Caco-2 (cell line): ENCODE data around the gene SLC2A9. TPM values are rescaled to one million over a fixed set of nuclear protein-coding genes. Genes with fewer than 3 reads are reported as not detected.
A peak's percentile ranks its signal among the peaks of the same experiment; 100 is the strongest.

Experiments used
- BruUV-seq: library from RNA; stranded (reverse); fragments of 400-500 nt; replicated peaks from 2 replicates; lab custom pipeline; 2021; lab: Mats Ljungman, UMichigan
- CTCF ChIA-PET: fragments of 300-600 bp; sonication (Branson Sonifier 250); formaldehyde crosslinking; loops from one replicate; lab custom pipeline; 2022; ENCODE audit warnings: antibody characterized with exemption; lab: Charles Lee
- POLR2A ChIA-PET: fragments of 300-600 bp; sonication (Branson Sonifier 250); formaldehyde crosslinking; loops from one replicate; lab custom pipeline; 2022; ENCODE audit warnings: antibody characterized with exemption; lab: Charles Lee
- DNase-seq, 2 experiments: peaks; one replicate each; pipeline versions ENCODE4 v3.0.0 to v3.0.0-alpha.2; 2020 to 2022
- H3K27me3 ChIP-seq: replicated peaks from 2 replicates; pipeline ENCODE4 v1.6.0; 2011; ENCODE audit warnings: low read length; ENCODE audit not compliant: control insufficient read depth, insufficient read depth
- H3K36me3 ChIP-seq: 2 replicates; pipeline ENCODE4 v1.5.1; 2011; ENCODE audit warnings: low read length; ENCODE audit not compliant: control insufficient read depth, insufficient read depth
- H3K4me1 ChIP-seq: fragments of 250-450 bp; sonication (Bioruptor Pico); 2 replicates; pipeline ENCODE4 v1.5.1; 2020; ENCODE audit warnings: mild to moderate bottlenecking
- H3K4me3 ChIP-seq: 2 replicates; pipeline ENCODE4 v1.5.1; 2011; ENCODE audit warnings: low read depth, mild to moderate bottlenecking, control low read depth, low read length
- H3K9me3 ChIP-seq: fragments of 250-450 bp; sonication (Bioruptor Pico); 2 replicates; pipeline ENCODE4 v1.5.1; 2020; ENCODE audit warnings: mild to moderate bottlenecking, moderate library complexity
- H3K27ac Mint-ChIP-seq: one replicate; pipeline ENCODE4 v1.8.0; 2022; ENCODE audit warnings: mixed read lengths; ENCODE audit not compliant: unreplicated experiment
- H3K27me3 Mint-ChIP-seq: one replicate; pipeline ENCODE4 v1.8.0; 2022; ENCODE audit warnings: mixed read lengths; ENCODE audit not compliant: insufficient read depth, unreplicated experiment
- H3K36me3 Mint-ChIP-seq: one replicate; pipeline ENCODE4 v1.8.0; 2022; ENCODE audit warnings: mild to moderate bottlenecking, mixed read lengths; ENCODE audit not compliant: insufficient read depth, unreplicated experiment
- H3K4me1 Mint-ChIP-seq: one replicate; pipeline ENCODE4 v1.8.0; 2022; ENCODE audit warnings: low read depth, mixed read lengths; ENCODE audit not compliant: unreplicated experiment
- H3K4me3 Mint-ChIP-seq: one replicate; pipeline ENCODE4 v1.8.0; 2022; ENCODE audit warnings: mild to moderate bottlenecking, moderate library complexity, mixed read lengths; ENCODE audit not compliant: unreplicated experiment
- H3K9me3 Mint-ChIP-seq: one replicate; pipeline ENCODE4 v1.8.0; 2022; ENCODE audit warnings: mixed read lengths; ENCODE audit not compliant: unreplicated experiment
- CTCF ChIP-seq, 2 experiments: fragments of 200-600 bp in 1 of 2; IDR thresholded peaks; 1 replicate in 1 of 2; 2 replicates in 1 of 2; pipeline versions ENCODE4 v1.5.1 to v1.8.0; 2011 to 2022; ENCODE audit warnings: antibody characterized with exemption in 1 of 2, control low read depth in 1 of 2, inconsistent platforms in 1 of 2, low read depth in 1 of 2, low read length in 1 of 2, mild to moderate bottlenecking in 1 of 2, moderate library complexity in 1 of 2; ENCODE audit not compliant: insufficient read depth in 1 of 2, severe bottlenecking in 1 of 2, unreplicated experiment in 1 of 2
- intact Hi-C: fragments of 100-400 bp; cut with micrococcal nuclease; formaldehyde crosslinking; loops from one replicate; pipeline ENCODE4 v1.10.0; 2022; ENCODE audit not compliant: unreplicated experiment
- total RNA-seq: library from RNA; stranded (reverse); gene quantifications from 2 replicates; pipeline ENCODE4 v1.2.3, GENCODE V29; 2022

SLC2A9 gene
- total RNA-seq, 1 experiment from 2014 or later = 21.0 TPM

DNA sequence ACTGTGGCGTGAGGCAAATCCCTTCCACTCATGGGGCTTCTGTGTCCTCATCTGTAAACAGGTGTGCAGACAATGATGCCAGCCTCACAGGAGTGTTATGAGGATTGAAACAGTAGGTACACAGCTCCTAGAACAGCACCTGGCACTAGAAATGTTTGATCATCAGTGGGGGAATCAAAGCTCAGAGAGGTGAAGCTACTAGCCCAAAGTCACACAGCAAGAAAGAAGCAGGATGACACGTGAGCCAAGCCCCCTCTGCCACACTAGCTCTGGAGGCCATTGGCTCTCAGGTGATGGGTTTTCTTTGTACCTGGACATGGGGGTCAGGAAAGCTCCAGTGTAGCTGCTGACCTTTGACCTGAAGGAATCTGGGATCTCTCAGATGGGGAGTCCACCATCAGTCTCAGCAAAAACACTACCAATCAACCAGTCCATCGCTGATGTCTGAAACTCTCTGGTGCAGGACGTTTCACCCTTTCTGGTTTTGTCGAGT lies 13.4 kb upstream of the SLC2A9 start:
- no peaks in the 10 kb centered on the region for H3K27me3 Mint-ChIP-seq
- no peaks in the 10 kb centered on the region for H3K27me3 ChIP-seq
- POLR2A ChIA-PET = no interaction called here
- H3K9me3 ChIP-seq = no peaks in the 10 kb centered on the region
- no peak overlapping the region for H3K27ac Mint-ChIP-seq
- TF ChIP-seq CTCF (IDR thresholded peaks at IDR 0.05; ENCODE audit: insufficient read depth in 1 of 2, low read depth in 1 of 2, low read length in 1 of 2, severe bottlenecking in 1 of 2, unreplicated experiment in 1 of 2) = no peak
- H3K4me3 Mint-ChIP-seq = no peak overlapping the region
- no peaks in the 10 kb centered on the region for H3K36me3 ChIP-seq
- peaks cover 16% of the 10 kb centered on the region for H3K4me1 Mint-ChIP-seq
- no peaks in the 10 kb centered on the region for H3K36me3 Mint-ChIP-seq
- H3K4me3 ChIP-seq = no peak overlapping the region
- H3K4me1 ChIP-seq = peaks cover 25% of the 10 kb centered on the region
- CTCF ChIA-PET = interaction anchor here (0.6 kb wide), 1 partner anchor 92 kb away, joined by 3 read pairs; no protein-coding TSS in a partner anchor
- no peaks in the 10 kb centered on the region for H3K9me3 Mint-ChIP-seq
- BruUV-seq = no TSS peak
- DNase-seq = peak in 1 of 2 experiments; percentile 14
- intact Hi-C loops = no loop called here

GRCh38 chr4:10034136-10034535 lies 12.8 kb upstream of the SLC2A9 start:
- POLR2A ChIA-PET = no interaction called here
- DNase-seq = peak in 1 of 2 experiments; percentile 1
- Histone ChIP-seq H3K36me3 (no peaks in the 10 kb centered on the region), H3K4me3 (no peak overlapping the region), H3K27me3 (no peaks in the 10 kb centered on the region), H3K4me1 (peaks cover 27% of the 10 kb centered on the region), H3K9me3 (no peaks in the 10 kb centered on the region)
- no peak overlapping the region for H3K4me3 Mint-ChIP-seq
- H3K27ac Mint-ChIP-seq = peak overlapping the region; percentile 24
- TF ChIP-seq CTCF (IDR thresholded peaks at IDR 0.05; ENCODE audit: insufficient read depth in 1 of 2, low read depth in 1 of 2, low read length in 1 of 2, severe bottlenecking in 1 of 2, unreplicated experiment in 1 of 2) = no peak
- no peaks in the 10 kb centered on the region for H3K27me3 Mint-ChIP-seq
- BruUV-seq = no TSS peak
- intact Hi-C loops = no loop called here
- CTCF ChIA-PET = no interaction called here
- H3K9me3 Mint-ChIP-seq = no peaks in the 10 kb centered on the region
- peaks cover 18% of the 10 kb centered on the region for H3K4me1 Mint-ChIP-seq
- no peaks in the 10 kb centered on the region for H3K36me3 Mint-ChIP-seq

DNA sequence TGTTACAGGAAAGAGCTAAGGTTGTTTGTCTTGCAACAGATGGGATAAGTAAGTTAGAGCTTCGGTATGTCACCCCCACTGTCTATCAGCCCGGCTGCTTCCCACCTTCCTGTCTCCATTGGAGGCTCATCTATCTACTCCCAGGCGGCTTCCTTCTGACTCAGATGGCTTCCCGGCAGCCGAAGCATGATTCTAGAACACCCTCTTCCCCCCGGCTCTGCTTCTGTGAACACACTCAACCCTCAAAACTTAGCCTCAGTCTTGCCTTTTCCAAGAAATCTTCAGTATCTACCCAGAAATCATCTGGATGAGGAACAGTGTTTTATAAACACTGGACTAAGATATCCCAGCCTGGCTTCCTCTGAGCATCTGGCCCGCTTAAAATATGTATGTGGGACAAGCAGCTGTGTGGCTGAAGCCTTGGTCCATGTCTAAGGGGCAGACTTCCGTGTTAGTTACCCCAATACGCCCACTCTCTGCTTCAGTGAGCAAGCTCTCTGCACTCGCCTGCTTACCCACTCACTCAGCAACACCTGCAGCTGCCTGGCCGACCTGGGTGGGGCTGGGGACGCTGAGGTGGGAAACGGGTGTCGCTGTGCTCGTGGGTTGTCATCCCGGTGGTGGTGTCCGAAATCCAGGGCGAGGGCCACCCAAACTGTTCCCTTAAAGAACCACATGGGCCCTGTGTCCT lies 12.0 kb upstream of the SLC2A9 start:
- no peaks in the 10 kb centered on the region for H3K27me3 ChIP-seq
- Mint-ChIP-seq H3K36me3 (no peaks in the 10 kb centered on the region), H3K9me3 (no peaks in the 10 kb centered on the region), H3K4me1 (peaks cover 25% of the 10 kb centered on the region), H3K27me3 (no peaks in the 10 kb centered on the region), H3K4me3 (no peak overlapping the region), H3K27ac (peak overlapping the region; percentile 24)
- TF ChIP-seq CTCF (IDR thresholded peaks at IDR 0.05; ENCODE audit: insufficient read depth in 1 of 2, low read depth in 1 of 2, low read length in 1 of 2, severe bottlenecking in 1 of 2, unreplicated experiment in 1 of 2) = no peak
- no peaks in the 10 kb centered on the region for H3K9me3 ChIP-seq
- peaks cover 33% of the 10 kb centered on the region for H3K4me1 ChIP-seq
- peak in 1 of 2 experiments; percentile 17 for DNase-seq
- intact Hi-C loops = no loop called here
- POLR2A ChIA-PET = no interaction called here
- no peaks in the 10 kb centered on the region for H3K36me3 ChIP-seq
- CTCF ChIA-PET = interaction anchor here (1.8 kb wide), 1 partner anchor 14 kb away, joined by 4 read pairs; no protein-coding TSS in a partner anchor
- H3K4me3 ChIP-seq = no peak overlapping the region
- no TSS peak for BruUV-seq
